Activated gamma-delta T cell treated with anti-CD3 and anti-CD28 coated beads, Interleukin-2, amount 50 U/mL, for 16 hours (primary cell): ENCODE results near the gene PDE4D.

Experiments
- DNase-seq: peaks from one replicate; pipeline ENCODE4 v3.0.0-alpha.2; 2020; ENCODE audit warnings: low read depth

PDE4D gene

GRCh38 chr5:59358005-59358861, 535.3 kb downstream of the PDE4D start:
- DNase-seq: no peak

GRCh38 chr5:59357381-59357977, 536.0 kb downstream of the PDE4D start:
- no peak for DNase-seq

GRCh38 chr5:59356813-59357380, 536.6 kb downstream of the PDE4D start:
- DNase-seq: no peak

- no peak for DNase-seq
These were observed 538.7 kb downstream of the PDE4D start for GRCh38 chr5:59354811-59355210.

GRCh38 chr5:59354274-59354673, 539.3 kb downstream of the PDE4D start:
- DNase-seq: no peak

DNA sequence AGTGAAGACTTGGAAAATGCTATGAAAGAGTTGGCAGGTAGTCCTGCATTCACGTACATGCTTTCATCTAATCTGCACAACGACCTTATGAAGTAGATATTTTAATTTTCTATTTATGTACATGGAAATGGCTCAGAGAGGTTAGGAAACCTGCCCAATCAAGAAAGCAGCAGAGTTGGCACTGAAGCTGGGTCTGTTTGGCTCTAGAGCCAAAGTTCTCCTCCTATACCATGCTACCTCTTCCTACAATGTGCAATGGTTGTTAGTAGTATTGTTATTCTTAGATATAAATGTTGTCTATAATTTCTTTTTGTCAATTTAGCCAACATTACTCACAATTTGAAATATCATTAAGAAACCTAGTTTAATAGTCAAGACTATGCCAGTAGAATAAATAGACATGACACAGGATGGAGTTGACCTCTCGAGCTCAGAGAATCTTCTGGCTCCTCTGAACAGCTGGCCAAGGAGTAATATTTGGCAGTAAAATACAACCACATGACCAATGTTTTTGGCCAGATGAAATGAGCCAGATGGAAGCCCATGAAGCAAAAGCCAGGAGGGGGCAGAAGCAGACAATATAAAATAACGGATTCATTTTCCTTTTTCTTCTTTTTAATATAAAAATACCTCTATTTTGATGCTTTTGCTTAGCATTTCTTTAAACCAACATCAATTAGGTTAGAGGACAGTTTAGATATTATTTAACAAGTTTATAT, 542.3 kb downstream of the PDE4D start:
- DNase-seq: no peak

DNA sequence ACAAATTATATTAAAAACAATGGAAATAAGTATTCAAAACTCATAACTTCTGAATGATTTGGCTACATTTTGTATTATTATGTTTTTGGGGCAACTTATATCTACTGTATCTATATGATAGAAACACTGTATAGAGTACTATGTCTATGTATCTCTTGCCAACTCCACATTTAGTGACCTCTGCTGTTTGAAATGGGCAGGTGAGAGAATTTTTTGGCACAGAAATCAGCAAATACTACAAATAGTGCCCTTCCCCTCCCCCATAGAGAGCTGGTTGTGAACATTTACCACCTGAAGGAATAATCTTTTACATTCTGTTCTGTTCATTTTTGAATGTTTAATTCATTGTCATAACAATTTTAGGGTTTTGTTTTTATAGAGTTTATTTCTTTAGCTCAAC, 545.3 kb downstream of the PDE4D start:
- DNase-seq: no peak

DNA sequence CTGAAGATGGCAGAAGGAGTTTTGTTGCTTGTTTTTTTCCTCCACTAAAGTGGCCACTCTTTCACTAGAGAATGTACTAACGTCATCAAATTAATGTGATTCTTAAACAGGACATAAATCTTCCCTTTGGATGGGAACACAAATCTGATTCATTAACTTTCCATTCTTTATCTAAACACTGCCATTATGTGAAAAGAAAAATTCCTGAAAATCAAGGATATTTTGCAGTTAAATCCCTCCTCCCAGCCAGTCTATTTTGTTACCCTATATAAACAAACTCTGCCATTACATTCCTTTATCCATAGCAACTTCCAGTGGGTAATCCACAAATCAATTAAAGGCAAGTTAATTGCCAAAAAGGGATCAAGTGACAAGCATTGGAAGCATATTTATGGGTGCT, 546.5 kb downstream of the PDE4D start:
- no peak for DNase-seq

DNA sequence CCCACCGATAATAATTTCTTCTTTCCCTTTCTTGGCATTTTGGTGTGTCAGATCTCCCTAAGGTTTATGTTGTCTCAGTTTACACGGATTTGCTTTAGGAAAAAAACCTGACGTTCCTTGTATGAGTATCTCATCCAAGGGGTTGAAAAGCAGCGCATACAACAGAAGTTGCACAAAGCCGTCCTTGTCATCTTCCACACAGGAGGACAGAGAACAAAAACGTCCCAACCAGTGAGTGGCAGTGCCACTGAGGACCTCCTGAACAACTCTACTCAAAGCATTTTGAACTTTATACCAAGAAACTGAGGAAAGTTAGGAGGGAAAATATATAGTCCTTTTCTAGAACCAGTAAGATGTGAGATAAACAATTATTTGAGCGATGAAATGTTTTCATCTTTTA, 547.0 kb downstream of the PDE4D start:
- DNase-seq: no peak

DNA sequence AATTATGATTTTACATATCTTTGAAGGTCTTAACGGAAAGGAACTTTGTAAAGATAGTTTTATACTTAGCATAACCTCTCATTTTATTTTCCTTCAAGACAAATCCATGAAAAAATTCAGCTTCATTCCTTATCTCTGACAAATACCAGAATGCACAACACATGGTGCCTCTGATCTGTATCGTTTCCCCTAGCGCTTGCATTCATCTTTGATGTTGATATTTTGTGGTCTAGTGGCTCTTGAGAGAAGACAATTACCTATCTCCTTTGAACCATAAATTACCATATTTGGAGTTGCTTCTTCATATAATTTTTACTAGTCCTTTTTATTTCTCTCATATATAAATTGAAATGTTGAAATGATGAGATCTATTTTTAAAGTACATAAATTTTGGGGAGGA, 551.3 kb downstream of the PDE4D start:
- no peak for DNase-seq

- no peak for DNase-seq
These were observed 551.8 kb downstream of the PDE4D start for GRCh38 chr5:59341760-59342159.

GRCh38 chr5:59341155-59341554, 552.4 kb downstream of the PDE4D start:
- no peak for DNase-seq

- no peak for DNase-seq
These were observed 552.9 kb downstream of the PDE4D start for GRCh38 chr5:59340637-59341036.

- DNase-seq: no peak
These were observed 556.3 kb downstream of the PDE4D start for GRCh38 chr5:59337240-59337639.

- DNase-seq: no peak
These were observed 558.0 kb downstream of the PDE4D start for GRCh38 chr5:59335544-59335943.

DNA sequence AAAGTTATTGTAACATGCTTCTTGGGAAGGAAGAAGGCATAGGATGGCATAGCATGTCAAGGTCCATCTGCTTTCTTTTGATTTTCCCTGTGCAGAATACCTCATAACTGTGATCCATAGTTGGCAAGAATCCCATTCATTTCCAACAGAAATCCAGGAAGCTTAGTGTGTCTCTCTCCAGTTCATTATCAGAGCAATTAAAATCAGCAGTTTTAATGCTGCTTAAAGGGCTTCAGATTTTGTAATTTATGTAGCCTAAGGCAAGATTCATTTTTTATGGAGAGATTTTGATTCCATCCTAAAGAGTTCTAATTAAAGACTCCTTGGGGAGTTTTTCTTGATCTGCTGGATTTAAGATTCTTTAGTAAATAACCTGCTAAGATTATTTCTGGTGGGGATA, 560.1 kb downstream of the PDE4D start:
- DNase-seq: no peak

DNA sequence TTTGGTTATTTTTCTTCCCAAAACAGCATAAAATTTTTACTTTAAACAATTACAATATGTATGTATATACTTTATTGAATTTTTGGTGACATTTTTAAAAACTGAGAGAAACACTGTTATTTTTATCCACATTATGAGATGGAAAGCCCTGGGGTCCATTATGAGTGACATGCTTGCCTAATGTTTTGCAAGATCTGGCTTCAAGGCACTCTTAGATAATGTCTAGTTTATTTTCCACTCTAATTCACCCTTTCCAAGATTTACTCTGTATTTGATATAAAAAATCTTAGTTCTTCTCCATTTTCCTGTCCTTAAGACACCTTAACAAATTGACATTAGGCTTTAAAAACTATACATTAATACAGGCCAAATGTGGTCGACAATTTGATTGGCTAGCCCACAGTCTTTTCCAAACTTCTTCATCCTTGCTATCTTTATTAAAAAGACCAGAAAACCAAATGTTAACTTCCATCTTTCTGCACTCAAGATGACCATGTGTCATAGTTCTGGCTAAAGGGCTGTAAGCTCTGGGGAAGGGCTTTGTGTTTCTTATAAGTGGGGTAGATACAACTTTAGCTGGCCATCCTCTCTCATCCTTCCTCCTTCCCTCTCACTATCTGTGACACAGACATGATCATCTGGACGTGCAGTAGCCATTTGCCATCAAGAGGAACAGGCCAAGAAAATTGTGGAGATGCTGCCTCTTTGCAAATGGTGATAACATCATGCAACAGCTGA, 561.1 kb downstream of the PDE4D start:
- no peak for DNase-seq

DNA sequence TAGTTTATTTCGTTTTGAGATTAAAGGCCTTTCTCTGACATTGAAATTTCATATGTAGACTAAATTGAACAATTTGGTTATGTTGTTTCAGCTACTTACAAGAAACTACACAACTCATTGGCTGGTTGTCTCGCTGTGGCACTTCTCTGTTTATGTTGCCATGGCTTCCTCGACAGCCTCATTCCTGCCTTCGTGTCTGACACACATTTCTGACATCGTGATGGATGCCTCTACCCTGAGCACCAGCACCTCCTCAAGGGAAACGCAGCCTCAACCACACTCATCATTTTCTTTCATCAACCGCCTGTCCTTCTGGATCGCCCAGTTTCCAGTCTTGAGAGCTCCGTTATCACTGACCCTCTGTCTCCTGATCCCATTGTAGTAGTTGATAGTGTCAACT, 562.8 kb downstream of the PDE4D start:
- no peak for DNase-seq

DNA sequence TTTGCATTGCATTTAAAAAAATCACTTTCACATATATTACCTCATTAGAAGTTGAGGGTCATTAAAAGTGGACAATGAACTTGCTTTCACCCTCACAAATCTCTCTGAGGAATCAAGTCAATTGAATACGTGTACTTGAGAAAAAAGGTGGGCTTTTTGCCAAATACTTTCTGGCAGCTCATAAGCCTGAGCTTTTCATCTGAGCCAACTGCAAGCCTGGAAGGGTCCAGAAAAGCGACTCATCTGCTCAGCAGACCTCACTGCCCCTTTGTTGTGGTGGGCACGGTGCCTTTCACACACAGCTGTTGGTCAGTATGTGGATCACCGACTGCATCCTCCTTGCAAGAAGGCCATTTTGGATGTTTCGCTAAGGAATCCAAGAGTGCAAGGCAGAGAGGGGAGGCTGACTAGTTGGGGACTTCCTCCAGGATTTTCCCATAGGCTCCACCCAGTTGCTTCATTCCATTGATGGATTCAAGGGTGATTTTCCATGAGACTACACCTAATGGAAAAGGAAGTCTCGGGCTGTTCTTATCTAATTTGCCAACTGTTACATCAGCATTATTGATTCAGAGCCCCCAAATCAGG, 564.7 kb downstream of the PDE4D start:
- no peak for DNase-seq

DNA sequence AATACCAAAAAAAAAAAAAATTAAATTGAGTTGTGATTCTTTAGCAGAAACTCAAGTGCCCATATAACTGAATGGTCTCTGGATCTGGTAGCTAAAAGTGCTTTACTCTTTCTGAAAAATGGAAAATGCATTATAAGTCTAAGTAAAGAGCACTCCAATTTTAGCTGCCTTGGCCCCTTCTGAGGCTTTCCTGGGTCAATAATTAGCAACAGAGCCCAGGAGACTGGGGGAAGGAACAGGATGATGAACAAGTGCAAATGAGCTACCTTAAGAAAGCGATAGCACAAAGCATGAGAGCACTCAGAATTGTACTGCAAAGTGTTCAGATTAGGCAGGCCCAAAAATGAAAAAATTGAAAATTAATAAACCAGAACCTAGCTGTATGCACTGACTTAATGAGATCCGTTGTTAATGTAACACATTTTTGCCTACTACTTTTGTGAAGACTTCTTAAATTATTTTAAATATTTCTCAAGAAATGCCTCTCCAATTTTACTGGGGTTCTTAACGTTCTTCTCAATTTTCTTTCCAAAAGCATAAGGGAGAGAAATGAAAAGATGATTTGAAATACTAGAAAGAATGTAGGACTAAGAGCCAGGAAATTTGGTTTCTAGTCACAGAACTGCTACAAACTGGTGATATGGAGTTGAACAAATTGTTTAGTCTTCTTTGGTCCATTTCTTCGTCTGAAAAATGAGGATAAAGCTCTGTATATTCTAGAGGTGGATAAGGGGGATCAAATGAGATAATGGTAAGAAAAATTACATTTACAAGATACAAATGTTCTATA, 566.1 kb downstream of the PDE4D start:
- no peak for DNase-seq

DNA sequence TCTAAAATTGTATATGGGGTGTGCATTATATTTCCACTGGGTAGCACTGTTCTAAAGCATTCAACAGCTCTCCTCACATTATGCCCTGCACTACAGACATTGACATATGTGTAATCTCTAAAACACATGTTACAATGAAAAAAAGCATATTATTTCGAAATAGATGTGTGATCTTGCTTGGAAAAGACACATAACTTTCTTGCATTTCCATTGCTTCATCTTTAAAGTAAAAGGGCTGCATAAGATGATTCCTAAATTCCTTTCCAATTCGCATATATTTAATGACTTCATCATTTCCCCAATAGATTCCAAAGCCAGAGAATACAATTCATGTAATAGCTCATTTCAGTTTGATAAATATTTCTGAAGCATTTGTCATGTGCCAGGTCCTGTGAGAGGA, 566.9 kb downstream of the PDE4D start:
- no peak for DNase-seq
